Transverse colon (tissue), 4 donors: ENCODE measurements around the gene PILRA.

ENCODE experiments used
- CTCF ChIP-seq, 5 experiments: fragments of 200-600 bp in 3 of 5; fragments of 450-650 bp in 2 of 5; sonication (generic) in 3 of 5; IDR thresholded peaks; 1 replicate in 2 of 5; 2 replicates in 3 of 5; pipeline ENCODE4 v1.5.1; 2016 to 2017; ENCODE audit warnings: antibody characterized with exemption in 5 of 5, inconsistent platforms in 3 of 5, mild to moderate bottlenecking in 2 of 5, moderate library complexity in 1 of 5
- EP300 ChIP-seq: sonication (generic); formaldehyde crosslinking; IDR thresholded peaks from one replicate; pipeline ENCODE4 v1.6.1; 2017; ENCODE audit warnings: antibody characterized with exemption, low read depth
- POLR2A ChIP-seq: fragments of 450-650 bp; IDR thresholded peaks from one replicate; pipeline ENCODE4 v1.6.1; 2016; ENCODE audit warnings: antibody characterized with exemption, mild to moderate bottlenecking, moderate library complexity
- POLR2AphosphoS5 ChIP-seq, 3 donors: sonication (generic); formaldehyde crosslinking; IDR thresholded peaks; one replicate each; pipeline ENCODE4 v1.6.1; 2016; ENCODE audit warnings: antibody characterized with exemption in 3 of 3

GRCh38 chr7:100433592-100434296 lies 60.5 kb downstream of the PILRA start:
- TF ChIP-seq CTCF (IDR thresholded peaks at IDR 0.05), result no peak
- no peak for TF ChIP-seq POLR2AphosphoS5 (IDR thresholded peaks at IDR 0.05)
- no peak for TF ChIP-seq POLR2A
- no peak for TF ChIP-seq EP300
